ENCODE data around the gene TEX29.

TEX29 gene

DNA sequence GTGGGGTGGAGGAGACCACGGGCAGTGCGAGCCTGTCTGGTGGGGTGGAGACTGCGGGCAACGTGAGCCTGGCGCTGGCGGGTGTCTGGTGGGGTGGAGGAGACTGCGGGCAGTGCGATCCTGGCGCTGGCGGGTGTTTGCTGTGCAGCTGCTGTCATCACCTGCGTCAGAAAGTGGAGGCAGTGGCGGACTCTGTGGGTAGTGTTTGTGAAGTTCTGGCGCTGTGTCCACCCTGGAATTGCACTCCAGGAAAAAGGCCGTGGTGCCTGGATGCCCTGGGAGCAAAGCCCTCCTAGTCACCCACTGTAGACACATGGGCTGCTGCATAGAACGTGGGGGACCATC is 6.2 kb downstream of the TEX29 start:
- no peak overlapping the region for H3K9ac ChIP-seq
- H3K4me2 ChIP-seq = no peak overlapping the region
- H3K27ac ChIP-seq = no peak overlapping the region
- H3K4me3 ChIP-seq = no peak overlapping the region
- H3K4me1 ChIP-seq = peaks cover 48% of the 10 kb centered on the region
- no peaks in the 10 kb centered on the region for H3K36me3 ChIP-seq
- H4K20me1 ChIP-seq = no peaks in the 10 kb centered on the region
- no peak for TF ChIP-seq Cebpa-rat (IDR thresholded peaks at IDR 0.05)
- no peaks in the 10 kb centered on the region for H3K9me3 ChIP-seq
- no peaks in the 10 kb centered on the region for H3K27me3 ChIP-seq

DNA sequence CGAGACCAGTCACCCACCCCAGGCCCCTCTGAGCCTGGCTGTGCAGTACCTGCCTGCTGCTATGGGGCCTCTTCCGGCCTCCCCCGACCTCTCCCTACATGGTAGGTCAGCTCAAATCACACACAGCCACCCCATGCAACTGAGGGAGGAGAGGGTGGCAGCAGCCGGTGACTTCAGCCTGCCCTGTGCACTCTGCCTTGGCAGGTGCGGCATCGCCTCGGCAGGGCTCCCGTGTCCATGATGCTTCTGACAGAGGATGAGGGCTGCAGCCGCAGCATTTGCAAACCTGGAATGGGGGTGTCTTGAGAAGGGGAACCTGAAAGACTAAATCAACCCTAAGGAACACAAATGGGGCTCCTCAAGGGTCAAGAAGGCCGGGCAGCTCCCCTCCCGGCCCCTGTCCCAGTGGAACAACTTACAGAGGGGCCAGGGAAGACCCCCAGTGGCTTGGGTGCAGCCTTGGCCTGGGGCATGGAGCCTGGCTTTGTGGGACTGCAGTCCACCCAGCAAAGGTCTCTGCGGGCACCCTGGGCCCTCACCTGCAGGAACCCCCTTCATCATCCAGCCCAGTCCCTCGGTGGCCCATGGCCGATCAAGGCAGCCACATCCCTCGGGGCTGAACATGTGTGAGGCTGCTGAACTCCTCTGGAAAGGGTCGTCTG is 6.7 kb downstream of the TEX29 start:
- Histone ChIP-seq H3K4me1 (peaks cover 46% of the 10 kb centered on the region), H3K9ac (no peak overlapping the region), H3K36me3 (no peaks in the 10 kb centered on the region), H3K27me3 (no peaks in the 10 kb centered on the region), H3K4me2 (no peak overlapping the region), H3K4me3 (no peak overlapping the region), H3K27ac (no peak overlapping the region), H3K9me3 (no peaks in the 10 kb centered on the region), H4K20me1 (no peaks in the 10 kb centered on the region)
- no peak for TF ChIP-seq Cebpa-rat (IDR thresholded peaks at IDR 0.05)

DNA sequence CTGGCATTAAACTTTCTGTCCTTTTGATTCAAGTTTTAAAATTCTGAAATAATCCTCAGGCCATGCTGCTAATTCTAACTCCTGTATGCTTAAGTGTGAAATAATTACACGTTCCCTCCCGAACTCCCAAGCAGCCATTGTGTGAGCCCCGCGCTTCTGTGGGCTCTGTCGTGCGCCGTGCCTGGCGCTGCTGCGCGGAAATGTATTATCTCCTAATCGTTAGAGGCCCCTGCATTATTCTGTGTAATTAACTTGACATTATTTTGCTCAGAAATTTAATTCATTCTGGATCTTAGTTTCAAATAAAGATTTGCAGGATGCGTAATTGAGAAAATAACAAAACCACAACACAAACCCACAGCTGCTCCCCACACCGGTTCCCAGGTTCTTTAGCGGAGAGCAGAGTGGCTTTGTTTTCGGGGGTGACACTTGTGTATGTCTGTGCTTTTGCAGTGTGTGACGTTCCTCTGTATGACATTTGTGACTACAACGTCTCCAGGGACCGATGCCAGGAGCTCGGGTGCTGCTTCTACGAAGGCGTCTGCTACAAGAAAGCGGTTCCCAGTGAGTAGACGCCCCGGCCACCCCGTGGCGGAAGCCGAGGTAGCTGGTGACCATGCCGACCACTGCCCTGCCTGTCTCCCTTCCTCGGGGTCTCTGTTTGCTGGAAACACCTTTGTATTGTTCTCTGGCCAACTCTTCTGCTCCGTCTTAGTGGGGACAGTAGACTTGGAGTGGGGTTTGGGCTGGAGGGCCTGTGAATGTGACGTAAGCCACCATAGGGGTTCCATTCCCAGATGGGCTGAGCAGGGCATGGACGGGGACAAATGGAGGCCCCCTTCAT is 7.5 kb downstream of the TEX29 start:
- TF ChIP-seq Cebpa-rat (IDR thresholded peaks at IDR 0.05) = no peak
- Histone ChIP-seq H3K4me2 (no peak overlapping the region), H3K27me3 (no peaks in the 10 kb centered on the region), H3K27ac (no peak overlapping the region), H3K36me3 (no peaks in the 10 kb centered on the region), H3K4me1 (peaks cover 43% of the 10 kb centered on the region), H4K20me1 (no peaks in the 10 kb centered on the region), H3K9me3 (no peaks in the 10 kb centered on the region), H3K4me3 (no peak overlapping the region), H3K9ac (no peak overlapping the region)

DNA sequence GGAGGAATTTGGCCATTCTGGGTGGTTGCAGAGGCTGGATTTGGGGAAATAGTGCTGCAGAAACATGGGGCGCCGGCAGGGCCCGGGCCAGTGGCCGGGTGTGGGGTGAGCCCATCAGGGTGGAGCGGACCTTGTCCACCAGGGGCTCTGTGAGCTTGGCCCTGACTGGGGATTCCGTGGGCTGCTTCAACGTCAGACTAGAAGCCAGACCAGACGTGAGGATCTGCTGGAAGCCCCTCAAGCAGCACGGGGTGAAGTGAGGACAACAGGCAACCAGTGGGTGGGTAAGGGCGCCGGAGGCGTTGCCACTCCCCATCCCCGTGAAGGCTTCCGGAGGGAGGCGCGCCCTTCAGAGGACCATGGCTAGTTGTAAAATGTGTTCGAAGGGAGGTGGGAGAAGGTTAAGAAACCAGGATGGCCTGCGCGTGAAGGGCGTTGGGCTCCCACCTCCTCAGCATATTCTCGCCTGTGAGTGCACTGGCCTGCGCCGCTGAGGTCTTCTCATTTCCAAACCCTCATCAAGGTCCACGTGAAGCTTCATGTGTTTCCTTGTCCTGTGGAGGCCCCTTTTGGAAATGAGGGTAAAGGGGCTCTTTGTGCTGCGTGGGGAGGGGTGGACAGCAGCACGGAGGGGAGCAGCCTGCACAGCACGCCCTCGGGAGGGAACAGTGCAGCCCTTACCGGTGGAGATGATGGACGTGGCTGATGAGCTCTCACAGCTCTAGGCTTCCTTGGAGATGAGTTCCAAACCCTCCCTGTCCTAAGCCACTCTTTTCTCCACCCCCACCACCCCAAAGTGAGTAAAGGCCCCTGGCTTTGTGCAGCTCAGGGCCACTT is 8.3 kb downstream of the TEX29 start:
- no peak overlapping the region for H3K27ac ChIP-seq
- no peaks in the 10 kb centered on the region for H3K36me3 ChIP-seq
- no peaks in the 10 kb centered on the region for H3K9me3 ChIP-seq
- no peaks in the 10 kb centered on the region for H3K27me3 ChIP-seq
- no peak overlapping the region for H3K4me2 ChIP-seq
- H3K9ac ChIP-seq = no peak overlapping the region
- H3K4me1 ChIP-seq = peaks cover 35% of the 10 kb centered on the region
- no peak overlapping the region for H3K4me3 ChIP-seq
- no peaks in the 10 kb centered on the region for H4K20me1 ChIP-seq
- no peak for TF ChIP-seq Cebpa-rat (IDR thresholded peaks at IDR 0.05)

DNA sequence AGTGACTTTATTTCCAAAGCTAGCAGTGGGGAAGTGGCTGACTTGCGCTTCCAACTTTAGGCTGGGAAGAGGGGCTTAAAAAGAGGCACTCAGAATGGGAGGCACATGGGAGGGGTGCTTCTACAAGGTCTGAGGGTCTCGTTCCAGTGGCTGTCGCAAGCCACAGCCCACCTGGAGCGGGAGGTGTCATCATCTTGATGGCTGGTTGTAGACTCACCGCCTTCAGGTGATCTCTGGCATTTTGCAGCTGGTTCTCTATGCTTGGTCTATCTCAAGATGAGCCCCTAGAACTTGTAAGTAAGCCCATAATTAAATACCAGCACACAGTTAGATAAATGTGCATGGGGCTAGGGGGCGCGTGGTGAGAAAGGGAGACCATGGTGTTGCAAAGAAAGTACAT is 9.2 kb downstream of the TEX29 start:
- Histone ChIP-seq H3K27ac (no peak overlapping the region), H3K36me3 (no peaks in the 10 kb centered on the region), H3K9me3 (peaks cover 6% of the 10 kb centered on the region), H3K9ac (no peak overlapping the region), H3K4me1 (peaks cover 26% of the 10 kb centered on the region), H3K4me2 (no peak overlapping the region), H4K20me1 (no peaks in the 10 kb centered on the region), H3K27me3 (no peaks in the 10 kb centered on the region), H3K4me3 (no peak overlapping the region)
- TF ChIP-seq Cebpa-rat (IDR thresholded peaks at IDR 0.05) = no peak

DNA sequence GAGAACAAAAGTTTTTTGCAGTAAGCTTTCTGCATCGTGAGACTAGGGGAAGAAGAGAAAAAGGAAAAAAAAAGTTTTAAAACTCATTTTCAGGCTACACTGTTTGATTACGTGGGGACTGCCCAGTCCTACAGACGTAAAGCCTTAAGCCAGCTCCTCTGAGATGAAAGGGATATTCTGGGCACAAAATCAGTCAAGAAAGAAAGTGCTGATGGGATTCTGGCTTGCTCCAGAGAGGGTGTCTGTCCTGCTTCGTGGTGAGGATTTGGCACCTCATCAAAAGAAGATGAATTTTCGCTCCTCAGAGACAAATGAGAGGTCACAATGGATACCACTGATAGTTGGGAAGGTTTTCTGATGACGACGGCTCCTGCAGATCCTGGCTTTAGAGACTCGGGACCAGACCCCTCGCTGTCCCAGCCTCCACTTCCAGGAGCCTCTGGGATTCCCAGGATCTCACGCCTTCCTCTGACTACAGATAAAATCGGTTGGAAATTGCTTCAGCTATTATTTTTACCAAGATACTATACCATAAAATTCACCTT is 9.7 kb downstream of the TEX29 start:
- Histone ChIP-seq H3K4me1 (peaks cover 21% of the 10 kb centered on the region), H4K20me1 (no peaks in the 10 kb centered on the region), H3K9me3 (peaks cover 11% of the 10 kb centered on the region), H3K4me3 (no peak overlapping the region), H3K4me2 (no peak overlapping the region), H3K36me3 (no peaks in the 10 kb centered on the region), H3K27ac (no peak overlapping the region), H3K27me3 (no peaks in the 10 kb centered on the region), H3K9ac (no peak overlapping the region)
- TF ChIP-seq Cebpa-rat (IDR thresholded peaks at IDR 0.05) = no peak

DNA sequence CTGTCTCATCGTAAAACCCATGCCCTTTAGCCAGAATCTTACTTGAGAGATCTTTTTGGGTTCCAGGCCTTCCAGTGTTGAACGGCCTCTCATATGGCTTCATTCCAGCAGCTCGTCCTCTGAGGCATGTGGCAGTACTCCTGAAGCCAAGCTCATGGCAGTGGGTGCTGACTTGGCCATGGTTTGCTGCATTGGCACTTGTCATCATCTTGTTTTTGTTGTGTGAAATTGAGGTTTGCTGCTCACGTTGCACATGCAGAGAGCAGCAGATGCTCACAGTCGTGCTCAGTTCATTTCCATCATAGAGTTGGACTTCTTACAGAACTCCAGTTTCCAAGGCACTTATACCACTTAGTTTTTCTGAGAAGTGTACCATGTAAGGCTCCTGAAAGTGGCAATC is 14.9 kb downstream of the TEX29 start:
- Histone ChIP-seq H3K36me3 (no peaks in the 10 kb centered on the region), H3K4me1 (peaks cover 5% of the 10 kb centered on the region; the same call in 1 of the 2 replicates), H3K27ac (no peak overlapping the region), H3K9ac (no peak overlapping the region), H3K4me3 (no peak overlapping the region), H3K4me2 (no peak overlapping the region), H3K27me3 (no peaks in the 10 kb centered on the region), H4K20me1 (no peaks in the 10 kb centered on the region), H3K9me3 (peaks cover 12% of the 10 kb centered on the region)
- TF ChIP-seq Cebpa-rat (IDR thresholded peaks at IDR 0.05) = no peak

DNA sequence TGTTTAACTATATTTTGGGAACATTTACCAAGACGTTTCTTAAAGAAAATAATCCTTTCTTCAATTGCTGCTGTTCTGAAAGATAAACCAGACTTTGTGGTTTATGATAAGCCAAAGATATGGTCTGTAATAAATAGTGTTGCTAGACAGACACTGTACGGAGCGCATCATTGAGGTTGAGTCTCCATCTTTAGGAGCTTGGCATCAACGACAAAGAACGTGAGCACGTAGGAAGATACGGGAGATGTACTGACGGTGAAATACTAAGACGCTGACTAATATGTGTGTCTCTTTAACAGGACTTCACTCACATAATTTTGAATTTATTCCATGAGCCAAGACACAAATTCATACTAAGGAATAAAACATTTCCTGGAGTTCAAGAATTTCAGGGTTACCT is 16.2 kb downstream of the TEX29 start:
- no peak for TF ChIP-seq Cebpa-rat (IDR thresholded peaks at IDR 0.05)
- H3K9ac ChIP-seq = no peak overlapping the region
- H3K27ac ChIP-seq = no peak overlapping the region
- peaks cover 5% of the 10 kb centered on the region; the same call in 1 of the 2 replicates for H3K4me1 ChIP-seq
- no peaks in the 10 kb centered on the region for H3K27me3 ChIP-seq
- no peaks in the 10 kb centered on the region for H3K36me3 ChIP-seq
- peaks cover 12% of the 10 kb centered on the region for H3K9me3 ChIP-seq
- H4K20me1 ChIP-seq = no peaks in the 10 kb centered on the region
- no peak overlapping the region for H3K4me2 ChIP-seq
- H3K4me3 ChIP-seq = no peak overlapping the region

DNA sequence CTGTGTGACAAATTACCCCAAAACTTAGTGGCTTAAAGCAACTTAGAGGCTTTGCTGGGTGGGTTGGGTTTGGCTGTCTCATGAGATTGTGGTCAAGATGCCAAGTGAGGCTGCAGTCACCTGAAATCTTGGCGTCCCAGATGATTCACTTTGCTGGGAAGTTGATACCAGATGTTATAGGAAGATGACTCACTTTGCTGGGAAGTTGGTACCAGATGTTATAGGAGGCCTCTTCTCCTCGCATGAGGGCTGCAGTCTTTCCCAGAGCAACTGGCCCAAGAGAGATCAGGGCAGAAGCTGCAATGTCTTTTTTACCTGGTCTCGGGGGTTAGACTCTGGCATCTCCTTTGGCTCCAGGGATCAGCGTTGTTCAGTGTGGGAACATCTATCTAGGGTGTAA is 16.8 kb downstream of the TEX29 start:
- Histone ChIP-seq H3K4me1 (peaks cover 5% of the 10 kb centered on the region; the same call in 1 of the 2 replicates), H4K20me1 (no peaks in the 10 kb centered on the region), H3K9me3 (peaks cover 12% of the 10 kb centered on the region), H3K27me3 (no peaks in the 10 kb centered on the region), H3K27ac (no peak overlapping the region), H3K4me3 (no peak overlapping the region), H3K4me2 (no peak overlapping the region), H3K36me3 (no peaks in the 10 kb centered on the region), H3K9ac (no peak overlapping the region)
- TF ChIP-seq Cebpa-rat (IDR thresholded peaks at IDR 0.05) = no peak

Data from BLaER1 (cell line).